GM18909 (cell line): ENCODE results near the gene FAHD1.
"Not testable (repeated sequence)": the region's sequence is repeated elsewhere in the genome, so short reads cannot be mapped to it uniquely, and the experiment has no call there.

Source experiments
- ATAC-seq: cut with Tn5 transposase; IDR thresholded peaks from one replicate; pipeline ENCODE4 v1.9.1; 2021; ENCODE audit warnings: mild to moderate bottlenecking; ENCODE audit not compliant: unreplicated experiment, poor library complexity

FAHD1 gene

DNA sequence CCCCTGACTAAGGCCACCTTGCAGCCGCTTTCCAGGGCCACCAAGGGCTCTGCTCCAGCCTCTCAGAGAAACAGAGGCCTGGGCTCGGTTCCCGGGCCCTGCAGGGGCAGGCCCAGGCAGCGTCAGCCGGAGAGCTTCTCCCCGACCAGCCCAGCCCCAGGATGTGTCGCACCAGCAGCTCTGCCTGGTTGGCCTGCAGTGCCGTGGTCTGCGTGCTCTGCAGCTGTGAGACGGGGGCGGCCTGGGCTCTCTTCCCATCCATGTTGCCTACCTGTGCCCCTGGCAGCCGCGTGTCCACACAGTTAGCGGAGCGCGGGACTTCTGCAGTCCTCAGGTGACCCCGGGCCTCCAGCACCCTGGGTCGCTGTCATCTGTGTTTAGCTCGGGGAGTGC, 38.3 kb upstream of the FAHD1 start:
- no peak for ATAC-seq

GRCh38 chr16:1789643-1790045, 37.4 kb upstream of the FAHD1 start:
- ATAC-seq, result no peak

GRCh38 chr16:1790261-1790610, 36.8 kb upstream of the FAHD1 start:
- ATAC-seq, result no peak

DNA sequence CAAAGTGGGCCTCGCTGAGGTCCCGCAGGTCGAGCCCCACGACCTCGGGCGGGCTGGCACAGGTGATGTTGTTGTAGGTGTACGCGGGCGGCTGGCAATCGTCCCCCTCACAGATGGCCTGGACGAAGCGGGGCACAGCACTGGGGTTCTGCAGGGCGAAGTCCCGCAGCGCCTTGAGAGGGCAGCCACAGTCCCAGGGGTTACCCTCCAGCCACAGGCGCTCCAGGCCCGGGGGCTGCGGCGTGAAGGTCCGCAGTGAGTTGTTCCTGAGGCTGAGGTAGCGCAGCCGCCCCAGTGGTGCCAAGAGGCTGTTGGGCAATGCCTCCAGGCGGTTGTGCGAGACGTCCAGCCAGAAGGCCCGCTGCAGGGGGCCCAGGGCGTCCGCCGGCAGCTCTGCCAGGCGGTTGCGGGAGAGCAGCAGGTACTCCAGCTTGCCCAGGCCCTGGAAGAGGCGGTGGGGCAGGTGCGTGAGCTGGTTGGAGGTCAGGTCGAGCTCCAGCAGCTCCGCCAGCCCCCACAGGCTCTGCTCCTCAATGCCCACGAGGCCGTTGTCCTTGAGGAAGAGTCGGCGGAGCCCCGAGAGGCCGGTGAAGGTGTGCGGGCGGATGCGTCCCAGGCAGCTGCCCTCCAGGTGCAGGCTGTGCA, 36.3 kb upstream of the FAHD1 start:
- no peak for ATAC-seq

GRCh38 chr16:1791256-1791942, 35.6 kb upstream of the FAHD1 start:
- ATAC-seq, result no peak

- no peak for ATAC-seq
These were observed 34.8 kb upstream of the FAHD1 start for GRCh38 chr16:1791943-1792812.

GRCh38 chr16:1792836-1793577, 34.0 kb upstream of the FAHD1 start:
- no peak for ATAC-seq

- ATAC-seq, result no peak
These were observed 33.3 kb upstream of the FAHD1 start, which contains the start of gene IGFALS for GRCh38 chr16:1793578-1794220. Gene IGFALS, minus strand, starts transcription at chr16:1793705. Its CDS starts 53 bp downstream, at chr16:1793652.

DNA sequence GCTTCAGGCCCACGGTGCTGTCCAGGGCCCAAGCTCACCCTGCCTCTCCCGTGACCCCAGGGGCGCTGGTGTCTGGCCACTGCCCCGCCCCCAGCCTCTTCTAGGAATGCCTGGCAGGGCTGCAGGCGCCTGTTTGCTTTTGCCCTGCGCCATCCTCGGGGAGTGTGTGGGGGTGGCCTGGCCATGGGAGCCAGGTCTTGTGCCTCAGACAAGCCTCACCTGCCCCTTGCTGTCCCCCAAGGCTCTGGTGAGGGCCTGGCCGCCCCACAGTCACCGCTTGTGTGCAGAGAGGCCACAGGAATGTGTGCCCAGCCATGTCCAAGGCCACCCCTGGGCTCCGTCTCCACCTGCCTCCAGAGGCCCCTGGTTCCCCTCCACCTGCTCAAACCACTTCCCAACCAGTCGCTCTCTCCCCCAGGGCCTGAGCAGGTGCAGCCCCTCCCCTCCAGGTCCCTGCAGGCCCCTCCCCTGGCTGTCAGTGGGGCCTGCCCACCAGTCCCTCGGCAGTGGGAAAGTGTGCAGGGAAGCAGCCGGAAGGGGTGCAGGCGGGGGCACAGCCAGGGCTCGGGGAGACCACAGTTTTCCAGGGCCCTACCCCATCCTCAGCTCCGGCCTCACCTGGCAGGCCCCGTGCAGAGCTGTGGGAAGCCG, 32.7 kb upstream of the FAHD1 start:
- ATAC-seq, result no peak

- no peak for ATAC-seq
These were observed 31.9 kb upstream of the FAHD1 start for GRCh38 chr16:1794908-1795666.

GRCh38 chr16:1799263-1799662, 27.7 kb upstream of the FAHD1 start:
- not testable (repeated sequence) for ATAC-seq

GRCh38 chr16:1800701-1801100, 26.3 kb upstream of the FAHD1 start:
- no peak for ATAC-seq

GRCh38 chr16:1807626-1808025, 19.4 kb upstream of the FAHD1 start:
- ATAC-seq, result no peak

DNA sequence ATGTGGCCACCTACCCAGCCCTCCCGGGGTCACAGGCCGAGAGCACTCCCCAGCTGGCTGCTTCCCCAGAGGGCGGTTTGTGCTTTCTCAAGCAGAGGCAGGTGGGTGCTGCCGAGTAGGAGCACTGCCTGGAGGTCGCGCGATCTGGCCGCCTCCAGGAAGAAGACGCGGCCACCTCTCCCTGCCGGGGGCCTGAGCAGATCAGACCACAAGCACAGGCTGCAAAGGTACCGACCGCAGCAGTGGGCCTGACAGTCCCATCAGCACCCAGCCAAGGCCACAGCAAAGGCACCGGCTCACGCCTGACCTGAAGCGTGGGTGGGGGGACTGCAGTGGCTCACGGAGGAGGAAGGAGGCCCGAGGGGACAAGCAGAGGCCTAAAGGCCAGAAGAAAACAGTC, 18.3 kb upstream of the FAHD1 start:
- no peak for ATAC-seq

- ATAC-seq, result no peak
These were observed 17.7 kb upstream of the FAHD1 start for GRCh38 chr16:1809281-1809801.

GRCh38 chr16:1810106-1810505, 16.9 kb upstream of the FAHD1 start:
- ATAC-seq, result no peak

DNA sequence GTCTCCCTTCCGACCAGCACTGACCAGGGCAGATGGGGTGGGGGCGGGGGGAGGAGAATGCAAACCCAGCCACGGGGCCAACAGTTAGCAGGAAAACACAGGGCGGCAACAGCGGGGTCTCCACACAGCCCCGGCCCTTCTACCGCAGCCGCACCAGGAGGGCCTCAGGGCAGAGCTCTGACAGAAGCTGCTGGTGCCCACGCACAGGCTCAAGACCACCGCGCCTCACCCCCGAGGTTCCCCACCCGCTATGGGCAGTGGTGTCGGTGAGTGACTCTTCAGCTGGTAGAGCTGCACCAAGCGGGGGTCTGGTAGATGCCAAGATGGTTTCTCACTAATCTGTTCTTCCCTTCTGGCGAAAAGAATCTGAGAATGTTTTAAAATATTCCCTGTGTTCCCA, 16.5 kb upstream of the FAHD1 start:
- ATAC-seq, result no peak

GRCh38 chr16:1812732-1813163, 14.3 kb upstream of the FAHD1 start:
- ATAC-seq, result no peak

DNA sequence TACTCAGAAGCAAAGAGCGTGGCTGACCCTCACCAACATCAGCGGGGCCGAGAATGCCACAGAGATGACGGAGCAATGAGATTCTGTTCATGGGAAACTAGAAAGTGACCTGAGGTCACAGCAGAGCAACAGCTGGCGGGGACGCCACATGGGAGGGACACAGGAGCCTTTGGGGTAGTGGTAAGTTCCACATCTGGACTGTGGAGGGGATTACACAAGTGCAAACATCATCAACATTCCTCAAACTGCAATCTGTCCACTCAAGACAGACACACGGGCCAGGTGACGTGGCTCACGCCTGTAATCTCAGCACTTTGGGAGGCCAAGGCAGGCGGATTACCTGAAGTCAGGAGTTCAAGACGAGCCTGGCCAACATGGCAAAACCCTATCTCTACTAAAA, 11.5 kb upstream of the FAHD1 start:
- no peak for ATAC-seq
